HCT116 (cell line): ENCODE data around the gene BCR. TPM values are rescaled to one million over a fixed set of nuclear protein-coding genes. Genes with fewer than 3 reads are reported as not detected.

Experiments used
- ATAC-seq: fragments of 200-7000 bp; cut with Tn5 transposase; 2 replicates; pipeline ENCODE4 v1.9.1; 2020; ENCODE audit warnings: mild to moderate bottlenecking, moderate library complexity
- BruUV-seq: library from RNA; stranded (reverse); fragments of 400-500 nt; replicated peaks from 2 replicates; lab custom pipeline; 2021; lab: Mats Ljungman, UMichigan
- CTCF ChIA-PET: fragments of 300-600 bp; sonication (Branson Sonifier 250); formaldehyde crosslinking; loops from one replicate; lab custom pipeline; 2021; ENCODE audit warnings: antibody characterized with exemption; lab: Charles Lee
- POLR2A ChIA-PET: fragments of 300-600, 350-600 bp; sonication (Branson Sonifier 250); formaldehyde crosslinking; loops from one replicate; lab custom pipeline; 2021; ENCODE audit warnings: antibody characterized with exemption; lab: Charles Lee
- RAD21 ChIA-PET, 2 experiments: fragments of 300-600 bp; sonication (Branson Sonifier 250); formaldehyde crosslinking; loops; one replicate each; lab custom pipeline; 2023; ENCODE audit warnings: low total read pairs in 2 of 2; ENCODE audit not compliant: uncharacterized antibody in 2 of 2, unreplicated experiment in 2 of 2, low non-redundant PET in 1 of 2; lab: Charles Lee
- DNase-seq: peaks from one replicate; pipeline ENCODE4 v3.0.0-alpha.2; 2010; ENCODE audit warnings: low read depth, low spot score
- H2AFZ ChIP-seq: fragments of 200-600 bp; shearing (Covaris generic), sonication (generic); 2 replicates; pipeline ENCODE4 v1.6.1; 2017; ENCODE audit warnings: low read depth, mixed run types, mixed read lengths, antibody characterized with exemption, low read length; ENCODE audit not compliant: poor library complexity, severe bottlenecking
- H3K27ac ChIP-seq: 2 replicates; pipeline ENCODE4 v1.5.1; 2012; ENCODE audit warnings: low read depth, low read length
- H3K27me3 ChIP-seq: fragments of 200-600 bp; sonication (generic); 2 replicates; pipeline ENCODE4 v1.6.1; 2016; ENCODE audit warnings: mixed run types, low read length, mixed read lengths; ENCODE audit not compliant: insufficient read depth
- H3K36me3 ChIP-seq, 2 experiments: fragments of 200-500 bp in 1 of 2; fragments of 200-600 bp in 1 of 2; sonication (Bioruptor generic) in 1 of 2; sonication (generic) in 1 of 2; 2 replicates each; pipeline versions ENCODE4 v1.5.1 to v1.6.1; 2014 to 2016; ENCODE audit warnings: low read length in 2 of 2, inconsistent platforms in 1 of 2, mixed read lengths in 1 of 2, mixed run types in 1 of 2; ENCODE audit not compliant: insufficient read depth in 2 of 2, control insufficient read depth in 1 of 2
- H3K4me1 ChIP-seq, 2 experiments: fragments of 200-600 bp in 1 of 2; sonication (generic) in 1 of 2; 2 replicates each; pipeline versions ENCODE4 v1.5.1 to v1.6.1; 2012 to 2017; ENCODE audit warnings: low read length in 2 of 2, inconsistent platforms in 1 of 2, mild to moderate bottlenecking in 1 of 2, mixed read lengths in 1 of 2, mixed run types in 1 of 2, moderate library complexity in 1 of 2; ENCODE audit not compliant: insufficient read depth in 2 of 2, control insufficient read depth in 1 of 2
- H3K4me2 ChIP-seq: fragments of 200-600 bp; sonication (generic); 2 replicates; pipeline ENCODE4 v1.6.1; 2017; ENCODE audit warnings: mixed run types, low read length, mixed read lengths
- H3K4me3 ChIP-seq, 2 experiments: fragments of 200-600 bp in 1 of 2; sonication (generic) in 1 of 2; replicated peaks in 1 of 2; 2 replicates each; pipeline ENCODE4 v1.5.1; 2011 to 2016; ENCODE audit warnings: low read length in 2 of 2, control low read depth in 1 of 2, low read depth in 1 of 2, mild to moderate bottlenecking in 1 of 2, mixed read lengths in 1 of 2, mixed run types in 1 of 2
- H3K79me2 ChIP-seq: fragments of 200-600 bp; sonication (generic); 2 replicates; pipeline ENCODE4 v1.6.1; 2017; ENCODE audit warnings: mild to moderate bottlenecking, mixed run types, low read length, moderate library complexity, mixed read lengths; ENCODE audit not compliant: insufficient read depth
- H3K9ac ChIP-seq: fragments of 200-600 bp; sonication (generic); 2 replicates; pipeline ENCODE4 v1.6.1; 2016; ENCODE audit warnings: low read length, mixed read lengths
- H3K9me2 ChIP-seq: fragments of 200-600 bp; sonication (generic), shearing (Covaris generic); 2 replicates; pipeline ENCODE4 v1.6.1; 2017; ENCODE audit warnings: mixed run types, mild to moderate bottlenecking, moderate library complexity; ENCODE audit not compliant: insufficient read depth
- H3K9me3 ChIP-seq, 2 experiments: fragments of 200-500 bp in 1 of 2; fragments of 200-600 bp in 1 of 2; sonication (Bioruptor generic) in 1 of 2; sonication (generic) in 1 of 2; 2 replicates each; pipeline ENCODE4 v1.6.1; 2014 to 2017; ENCODE audit warnings: low read length in 2 of 2, mixed read lengths in 2 of 2, inconsistent platforms in 1 of 2, low read depth in 1 of 2, mild to moderate bottlenecking in 1 of 2, mixed run types in 1 of 2, moderate library complexity in 1 of 2; ENCODE audit not compliant: control insufficient read depth in 1 of 2, insufficient read depth in 1 of 2
- H4K20me1 ChIP-seq: fragments of 200-600 bp; sonication (generic), shearing (Covaris generic); 2 replicates; pipeline ENCODE4 v1.6.1; 2017; ENCODE audit warnings: mixed run types, mild to moderate bottlenecking, moderate library complexity; ENCODE audit not compliant: insufficient read depth
- CEBPB ChIP-seq: IDR thresholded peaks from 2 replicates; pipeline ENCODE4 v1.6.1; 2012; ENCODE audit warnings: low read depth
- EGR1 ChIP-seq: IDR thresholded peaks from 2 replicates; pipeline ENCODE4 v1.6.1; 2012; ENCODE audit warnings: low read depth
- EZH2 ChIP-seq: fragments of 200-600 bp; sonication (generic); IDR thresholded peaks from 2 replicates; pipeline ENCODE4 v1.6.1; 2017; ENCODE audit warnings: antibody characterized with exemption, mixed run types
- EZH2phosphoT487 ChIP-seq: fragments of 200-600 bp; IDR thresholded peaks from 2 replicates; pipeline ENCODE4 v1.6.1; 2018; ENCODE audit warnings: antibody characterized with exemption, borderline replicate concordance
- JUND ChIP-seq: IDR thresholded peaks from 2 replicates; pipeline ENCODE4 v1.6.1; 2012
- RAD21 ChIP-seq: IDR thresholded peaks from 2 replicates; pipeline ENCODE4 v1.6.1; 2012; ENCODE audit warnings: low read depth, mild to moderate bottlenecking
- SIN3A ChIP-seq: IDR thresholded peaks from 2 replicates; pipeline ENCODE4 v1.6.1; 2012; ENCODE audit warnings: low read depth
- SP1 ChIP-seq: IDR thresholded peaks from 2 replicates; pipeline ENCODE4 v1.6.1; 2012; ENCODE audit warnings: low read depth
- SRF ChIP-seq: IDR thresholded peaks from 2 replicates; pipeline ENCODE4 v1.6.1; 2012; ENCODE audit warnings: low read depth
- ZFX ChIP-seq: fragments of 450-650 bp; IDR thresholded peaks from 2 replicates; pipeline ENCODE4 v1.6.1; 2017
- ZNF274 ChIP-seq: fragments of 200-500 bp; sonication (Bioruptor generic); IDR thresholded peaks from 2 replicates; pipeline ENCODE4 v1.6.1; 2014; ENCODE audit warnings: mild to moderate bottlenecking, low read depth, low read length, inconsistent platforms
- intact Hi-C: fragments of 100-400 bp; cut with micrococcal nuclease; formaldehyde crosslinking; loops from 2 replicates; pipeline ENCODE4 v1.10.0; 2022
- total RNA-seq: library from RNA; stranded (reverse); gene quantifications from one replicate; pipeline ENCODE4 v1.2.1, GENCODE V29; 2021; ENCODE audit not compliant: unreplicated experiment
- TF ChIP-seq, protein P1 (sequence below), 3 experiments: fragments of 200-600 bp in 1 of 3; sonication (generic) in 1 of 3; IDR thresholded peaks in 2 of 3; conservative IDR thresholded peaks in 1 of 3; 2 replicates each; pipeline ENCODE4 v1.5.1; 2012 to 2017; ENCODE audit warnings: low read depth in 2 of 3, low read length in 2 of 3, antibody characterized with exemption in 1 of 3, borderline replicate concordance in 1 of 3, control low read depth in 1 of 3, mild to moderate bottlenecking in 1 of 3, mixed read lengths in 1 of 3, mixed run types in 1 of 3, moderate library complexity in 1 of 3; ENCODE audit not compliant: insufficient read depth in 1 of 3
- TF ChIP-seq, protein P2 (sequence below): IDR thresholded peaks from 2 replicates; pipeline ENCODE4 v1.6.1; 2012
- TF ChIP-seq, protein P3 (sequence below): IDR thresholded peaks from 2 replicates; pipeline ENCODE4 v1.6.1; 2012

The BCR gene
- total RNA-seq, 1 experiment from 2014 or later = 39.7 TPM

DNA sequence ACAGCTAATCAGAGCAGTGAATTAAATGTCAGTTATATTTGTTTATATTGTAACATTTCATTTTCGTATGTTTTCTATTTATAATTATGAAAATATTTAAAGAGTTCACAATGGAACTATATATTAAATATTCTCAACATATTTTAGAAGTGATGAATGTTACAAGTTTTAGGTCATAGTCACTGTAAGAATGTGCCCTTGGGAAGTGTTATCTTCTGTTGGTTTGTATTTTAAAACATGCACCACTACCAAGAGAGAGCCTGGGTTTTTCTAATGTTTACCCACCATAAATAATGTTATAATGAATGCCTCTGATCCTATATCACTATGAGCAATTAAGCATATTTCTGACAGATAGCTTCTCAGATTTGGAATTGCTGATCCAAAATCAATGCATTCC lies 171.0 kb downstream of the BCR start (continued):
- TF ChIP-seq, protein P1, sequence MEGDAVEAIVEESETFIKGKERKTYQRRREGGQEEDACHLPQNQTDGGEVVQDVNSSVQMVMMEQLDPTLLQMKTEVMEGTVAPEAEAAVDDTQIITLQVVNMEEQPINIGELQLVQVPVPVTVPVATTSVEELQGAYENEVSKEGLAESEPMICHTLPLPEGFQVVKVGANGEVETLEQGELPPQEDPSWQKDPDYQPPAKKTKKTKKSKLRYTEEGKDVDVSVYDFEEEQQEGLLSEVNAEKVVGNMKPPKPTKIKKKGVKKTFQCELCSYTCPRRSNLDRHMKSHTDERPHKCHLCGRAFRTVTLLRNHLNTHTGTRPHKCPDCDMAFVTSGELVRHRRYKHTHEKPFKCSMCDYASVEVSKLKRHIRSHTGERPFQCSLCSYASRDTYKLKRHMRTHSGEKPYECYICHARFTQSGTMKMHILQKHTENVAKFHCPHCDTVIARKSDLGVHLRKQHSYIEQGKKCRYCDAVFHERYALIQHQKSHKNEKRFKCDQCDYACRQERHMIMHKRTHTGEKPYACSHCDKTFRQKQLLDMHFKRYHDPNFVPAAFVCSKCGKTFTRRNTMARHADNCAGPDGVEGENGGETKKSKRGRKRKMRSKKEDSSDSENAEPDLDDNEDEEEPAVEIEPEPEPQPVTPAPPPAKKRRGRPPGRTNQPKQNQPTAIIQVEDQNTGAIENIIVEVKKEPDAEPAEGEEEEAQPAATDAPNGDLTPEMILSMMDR (IDR thresholded peaks at IDR 0.05 in 2 of 3, conservative IDR thresholded peaks at IDR 0.05 in 1 of 3; ENCODE audit: borderline replicate concordance in 1 of 3, insufficient read depth in 1 of 3, low read depth in 2 of 3, low read length in 2 of 3) = no peak
- TF ChIP-seq RAD21 = no peak
- no peak for TF ChIP-seq SP1
- TF ChIP-seq, protein P2, sequence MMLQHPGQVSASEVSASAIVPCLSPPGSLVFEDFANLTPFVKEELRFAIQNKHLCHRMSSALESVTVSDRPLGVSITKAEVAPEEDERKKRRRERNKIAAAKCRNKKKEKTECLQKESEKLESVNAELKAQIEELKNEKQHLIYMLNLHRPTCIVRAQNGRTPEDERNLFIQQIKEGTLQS = no peak
- TF ChIP-seq EGR1 = no peak
- no peak for TF ChIP-seq SIN3A

DNA sequence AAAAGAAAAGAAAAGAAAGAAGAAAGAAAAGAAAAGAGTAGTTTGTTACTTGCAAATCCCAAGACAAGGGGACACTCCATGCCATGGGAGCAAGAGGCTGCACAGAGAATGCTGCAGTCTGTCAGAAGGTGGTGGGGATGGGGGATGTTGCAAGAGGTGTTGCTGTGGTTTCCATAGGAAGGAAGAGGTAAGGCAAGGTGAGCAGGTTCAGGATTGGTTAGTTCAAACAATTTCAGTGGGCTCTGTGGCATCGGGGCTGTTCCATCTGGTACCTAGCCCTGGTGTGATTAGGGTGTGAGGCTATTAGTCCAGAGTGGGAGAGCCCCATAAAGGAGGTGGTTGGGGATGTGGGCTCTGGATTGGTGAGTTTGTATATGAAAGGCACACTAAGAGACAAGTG lies 172.7 kb downstream of the BCR start:
- no peaks in the 10 kb centered on the region for H4K20me1 ChIP-seq
- no peaks in the 10 kb centered on the region for H3K4me1 ChIP-seq
- H3K27me3 ChIP-seq = peaks cover 21% of the 10 kb centered on the region
- H3K4me3 ChIP-seq = no peak overlapping the region
- intact Hi-C loops = no loop called here
- ChIA-PET RAD21 (no interaction called here), POLR2A (no interaction called here), CTCF (interaction anchor here (1.2 kb wide), 1 partner anchor 33 kb away, joined by 3 read pairs; no protein-coding TSS in a partner anchor)
- no peak overlapping the region for H3K9ac ChIP-seq
- H3K4me2 ChIP-seq = no peak overlapping the region
- ATAC-seq = no peak
- no peaks in the 10 kb centered on the region for H3K36me3 ChIP-seq
- H2AFZ ChIP-seq = no peak overlapping the region
- H3K79me2 ChIP-seq = no peaks in the 10 kb centered on the region
- no peak overlapping the region for H3K27ac ChIP-seq
- no peak for TF ChIP-seq EZH2phosphoT487
- TF ChIP-seq SIN3A = no peak
- TF ChIP-seq ZNF274 = no peak
- TF ChIP-seq EZH2 = no peak
- TF ChIP-seq, protein P2 = no peak
- TF ChIP-seq JUND = no peak
- no peak for TF ChIP-seq SRF
- TF ChIP-seq, protein P3, sequence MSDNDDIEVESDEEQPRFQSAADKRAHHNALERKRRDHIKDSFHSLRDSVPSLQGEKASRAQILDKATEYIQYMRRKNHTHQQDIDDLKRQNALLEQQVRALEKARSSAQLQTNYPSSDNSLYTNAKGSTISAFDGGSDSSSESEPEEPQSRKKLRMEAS = no peak
- TF ChIP-seq CEBPB = no peak
- TF ChIP-seq ZFX = no peak
- TF ChIP-seq, all 23 proteins: peak for 0
- no peak for DNase-seq
- Histone ChIP-seq H3K9me2 (no peaks in the 10 kb centered on the region), H3K9me3 (no peaks in the 10 kb centered on the region)
- no TSS peak for BruUV-seq
